Prostate gland (tissue), 2 donors: ENCODE measurements around the gene LSS. TPM values are rescaled to one million over a fixed set of nuclear protein-coding genes. Genes with fewer than 3 reads are reported as not detected.

Source experiments
- DNase-seq: peaks from one replicate; pipeline ENCODE4 v3.0.0-alpha.2; 2019; ENCODE audit warnings: low spot score
- H3K27ac ChIP-seq, 2 donors: fragments of 200-600 bp; sonication (generic); 2 replicates each; pipeline ENCODE4 v1.5.1; 2017 to 2019
- H3K27me3 ChIP-seq: fragments of 200-600 bp; sonication (generic); replicated peaks from 2 replicates; pipeline ENCODE4 v1.5.1; 2019; ENCODE audit not compliant: insufficient read depth
- H3K36me3 ChIP-seq, 2 donors: fragments of 200-600 bp; sonication (generic); 1 replicate in 1 of 2; 2 replicates in 1 of 2; pipeline versions ENCODE4 v1.5.1 to v1.8.1; 2017 to 2019
- H3K4me1 ChIP-seq: fragments of 200-600 bp; sonication (generic); replicated peaks from 2 replicates; pipeline ENCODE4 v1.5.1; 2019
- H3K4me3 ChIP-seq, 2 donors: fragments of 200-600 bp; sonication (generic); 2 replicates each; pipeline ENCODE4 v1.5.1; 2017 to 2019
- H3K9me3 ChIP-seq: fragments of 200-600 bp; sonication (generic); 2 replicates; pipeline ENCODE4 v1.5.1; 2017
- CTCF ChIP-seq, 4 experiments: fragments of 200-600 bp in 2 of 4; fragments of 450-650 bp in 2 of 4; sonication (generic) in 2 of 4; IDR thresholded peaks; 1 replicate in 3 of 4; 2 replicates in 1 of 4; pipeline ENCODE4 v1.5.1; 2016 to 2019; ENCODE audit warnings: antibody characterized with exemption in 4 of 4, mild to moderate bottlenecking in 2 of 4, moderate library complexity in 2 of 4
- POLR2A ChIP-seq: fragments of 450-650 bp; IDR thresholded peaks from one replicate; pipeline ENCODE4 v1.6.1; 2016; ENCODE audit warnings: antibody characterized with exemption, mild to moderate bottlenecking
- POLR2AphosphoS5 ChIP-seq: sonication (generic); formaldehyde crosslinking; IDR thresholded peaks from one replicate; pipeline ENCODE4 v1.6.1; 2017; ENCODE audit warnings: antibody characterized with exemption
- WGBS: methylation state at CpG from one replicate; pipeline ENCODE4 v1.1.5; 2018; 5-methylcytosine and 5-hydroxymethylcytosine counted together
- intact Hi-C: fragments of 100-400 bp; cut with DNase I; formaldehyde crosslinking; loops from one replicate; pipeline ENCODE4 v1.14.2; 2022
- total RNA-seq, 2 donors: library from RNA; depleted of rRNA; stranded (reverse); fragments of >200 nt; gene quantifications; one replicate each; pipeline ENCODE4 v1.1.0, GENCODE V29; 2016

Gene LSS
- total RNA-seq, 2 donors from 2014 or later: 95.5 to 145 TPM

- Histone ChIP-seq H3K4me1 (peaks cover 4% of the 10 kb centered on the region), H3K27me3 (no peaks in the 10 kb centered on the region), H3K27ac (peak overlapping the region in 1 of 2 donors; percentile 27), H3K9me3 (no peaks in the 10 kb centered on the region), H3K4me3 (no peak overlapping the region), H3K36me3 (peaks cover 0 to 6% of the 10 kb centered on the region in 2 donors)
- TF ChIP-seq POLR2AphosphoS5 (no peak), CTCF (IDR thresholded peaks at IDR 0.05) (no peak), POLR2A (no peak)
- WGBS: 90% methylated on average over 15 of the region's 16 CpGs
- intact Hi-C loops: no loop called here
- no peak for DNase-seq
Measured at GRCh38 chr21:46216132-46216747, 12.3 kb downstream of the LSS start.

DNA sequence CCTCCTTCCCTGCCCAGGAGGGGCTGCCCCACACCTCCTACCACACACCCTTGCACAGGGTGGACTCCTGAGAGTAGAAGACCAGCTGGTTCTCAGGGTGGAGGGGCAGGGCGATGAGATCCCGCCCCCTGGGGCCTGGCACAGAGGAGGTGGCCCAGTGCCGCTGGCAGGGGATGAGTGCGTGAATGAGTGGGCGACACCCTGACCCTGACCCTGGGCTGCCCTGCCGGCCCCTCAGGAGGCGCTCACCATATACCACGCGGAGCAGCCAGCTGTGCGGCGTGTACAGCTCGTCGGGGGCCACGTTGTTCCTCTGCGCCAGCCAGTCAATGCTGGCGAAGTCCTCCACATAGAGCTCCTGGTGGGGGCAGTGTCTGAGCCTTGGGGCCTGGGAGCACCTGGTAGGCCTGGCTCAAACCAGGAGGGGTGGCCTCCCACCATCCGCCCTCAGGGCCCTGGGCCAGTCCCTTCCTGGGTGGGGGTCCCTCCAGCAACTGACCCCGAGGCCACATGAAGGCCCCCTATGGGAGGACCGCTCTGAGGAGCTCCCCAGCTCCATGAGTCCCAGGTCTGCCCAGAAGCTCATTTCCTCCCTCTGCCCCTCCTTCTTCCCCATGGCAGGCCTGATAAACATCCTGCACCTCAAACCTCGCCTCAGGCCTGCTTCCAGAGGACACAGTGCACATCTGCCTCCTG lies 13.0 kb downstream of the LSS start:
- 87% methylated on average over 20 of the region's 20 CpGs for WGBS
- Histone ChIP-seq H3K27me3 (no peaks in the 10 kb centered on the region), H3K27ac (peak overlapping the region in 1 of 2 donors; percentile 27), H3K9me3 (no peaks in the 10 kb centered on the region), H3K36me3 (peaks cover 0 to 6% of the 10 kb centered on the region in 2 donors), H3K4me3 (no peak overlapping the region), H3K4me1 (peaks cover 4% of the 10 kb centered on the region)
- intact Hi-C loops: no loop called here
- DNase-seq: no peak
- TF ChIP-seq CTCF (IDR thresholded peaks at IDR 0.05): no peak
- no peak for TF ChIP-seq POLR2AphosphoS5
- TF ChIP-seq POLR2A: no peak

DNA sequence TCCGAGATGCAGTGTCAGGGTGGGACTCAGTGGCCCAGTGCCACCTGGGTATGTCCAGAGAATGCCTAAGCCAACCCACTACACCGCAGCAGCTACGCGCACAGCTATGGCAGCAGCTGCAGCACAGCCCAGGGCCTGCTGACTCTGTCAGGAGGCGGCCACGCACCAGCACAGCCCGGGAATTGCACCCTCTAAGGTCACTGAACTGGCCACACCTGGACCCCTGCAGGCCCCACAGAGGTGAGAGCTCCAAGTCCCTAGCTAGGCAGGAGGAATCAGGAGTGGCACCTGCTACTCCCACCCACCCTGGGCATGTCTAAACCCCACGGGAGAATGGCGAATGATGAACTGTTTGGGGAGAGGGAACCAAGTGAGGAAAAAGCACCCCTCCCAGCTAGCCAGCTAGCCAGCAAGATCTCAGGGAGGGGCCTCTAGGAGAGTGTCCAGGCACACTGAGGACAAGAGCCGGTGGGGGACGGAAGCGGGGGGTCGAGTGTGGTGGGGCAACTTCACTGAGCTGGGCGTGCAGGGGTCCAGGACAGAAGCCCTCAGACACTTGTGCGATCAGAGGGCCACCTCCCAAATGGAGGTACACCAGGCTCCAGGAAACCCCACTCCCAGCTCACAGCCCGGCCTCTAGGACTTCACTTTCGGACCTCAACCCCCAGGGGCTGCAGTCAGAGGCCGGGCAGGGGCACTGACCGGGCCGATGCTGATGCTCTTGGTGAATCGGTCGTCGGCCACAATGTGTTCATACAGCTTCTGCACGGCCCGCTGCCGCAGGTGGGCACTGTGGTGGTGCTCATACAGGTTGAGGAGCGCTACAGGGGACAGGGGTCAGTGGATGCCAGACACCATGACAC lies 13.9 kb downstream of the LSS start:
- no peak for DNase-seq
- TF ChIP-seq CTCF (IDR thresholded peaks at IDR 0.05): no peak
- no peak for TF ChIP-seq POLR2AphosphoS5
- TF ChIP-seq POLR2A: no peak

DNA sequence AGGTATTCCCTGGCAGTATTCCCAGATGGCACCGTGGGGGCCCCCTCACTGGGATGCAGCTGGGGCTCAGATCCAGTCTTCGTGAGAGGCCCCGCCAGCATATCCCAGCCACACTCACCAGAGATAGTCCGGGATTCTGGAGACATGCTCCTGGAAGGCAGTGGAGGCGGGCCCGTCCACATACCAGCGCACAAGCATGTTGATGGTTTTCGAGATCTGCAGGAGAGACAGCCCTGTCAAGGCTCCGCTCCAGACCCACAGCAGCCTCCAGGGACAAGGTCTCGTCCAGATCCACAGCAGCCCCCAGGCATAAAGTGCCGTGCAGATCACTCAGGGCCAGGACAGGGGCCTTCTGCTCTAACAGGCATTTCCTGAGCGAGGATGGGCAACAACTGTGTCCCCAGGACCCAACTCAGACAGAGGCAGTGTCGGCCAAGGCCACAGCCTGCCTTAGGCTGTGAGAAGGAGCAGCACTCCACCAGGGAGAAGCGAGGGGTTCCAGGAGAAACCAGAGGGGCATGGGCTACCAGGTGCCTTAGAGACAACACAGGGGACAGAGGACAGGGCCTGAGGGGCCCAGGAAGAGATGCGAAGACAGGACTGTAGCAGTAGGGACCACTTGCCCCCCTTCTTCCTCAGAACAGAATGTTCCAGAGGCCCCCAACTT lies 14.8 kb downstream of the LSS start:
- intact Hi-C loops: no loop called here
- 77% methylated on average over 15 of the region's 15 CpGs for WGBS
- TF ChIP-seq POLR2A: no peak
- TF ChIP-seq POLR2AphosphoS5: no peak
- no peak for TF ChIP-seq CTCF (IDR thresholded peaks at IDR 0.05)
- no peak for DNase-seq
- peaks cover 0 to 6% of the 10 kb centered on the region in 2 donors for H3K36me3 ChIP-seq
- H3K27me3 ChIP-seq: no peaks in the 10 kb centered on the region
- no peak overlapping the region for H3K4me3 ChIP-seq
- peak overlapping the region in 1 of 2 donors; percentile 2 for H3K27ac ChIP-seq
- no peaks in the 10 kb centered on the region for H3K4me1 ChIP-seq
- no peaks in the 10 kb centered on the region for H3K9me3 ChIP-seq

More for the DNA sequence above, 13.9 kb downstream of the LSS start:
- intact Hi-C loops: no loop called here
- 92% methylated on average over 24 of the region's 27 CpGs for WGBS
- no peaks in the 10 kb centered on the region for H3K9me3 ChIP-seq
- no peak overlapping the region for H3K4me3 ChIP-seq
- H3K36me3 ChIP-seq: peaks cover 0 to 6% of the 10 kb centered on the region in 2 donors
- H3K27me3 ChIP-seq: no peaks in the 10 kb centered on the region
- no peak overlapping the region for H3K27ac ChIP-seq
- no peaks in the 10 kb centered on the region for H3K4me1 ChIP-seq
